ENCODE data around the gene TMEM132A.

- TF ChIP-seq CTCF (conservative IDR thresholded peaks at IDR 0.05; ENCODE audit: low read depth, low read length) (no peak), EZH2 (IDR thresholded peaks at IDR 0.05; ENCODE audit: borderline replicate concordance, low read depth, low read length, poor library complexity, severe bottlenecking) (no peak)
These were observed 10.7 kb downstream of the TMEM132A start for GRCh38 chr11:60934790-60935605.
